Upper lobe of left lung (tissue), 6 donors: ENCODE measurements around the gene ORM2. TPM values are rescaled to one million over a fixed set of nuclear protein-coding genes. Genes with fewer than 3 reads are reported as not detected.

ENCODE experiments used
- ATAC-seq, 2 donors: fragments of 200-7000 bp; cut with Tn5 transposase; one replicate each; pipeline ENCODE4 v1.9.1; 2022; ENCODE audit warnings: mild to moderate bottlenecking in 2 of 2, moderate library complexity in 2 of 2; ENCODE audit not compliant: low FRiP score in 2 of 2
- DNase-seq, 2 donors: peaks; one replicate each; pipeline ENCODE4 v3.0.0-alpha.2; 2019 to 2020
- H3K27ac ChIP-seq, 4 donors: fragments of 200-600 bp; sonication (generic); one replicate each; pipeline ENCODE4 v1.5.1; 2016 to 2019
- H3K27me3 ChIP-seq, 4 donors: fragments of 200-600 bp; sonication (generic); one replicate each; pipeline ENCODE4 v1.5.1; 2017 to 2019
- H3K36me3 ChIP-seq, 4 donors: fragments of 200-600 bp; sonication (generic); one replicate each; pipeline ENCODE4 v1.5.1; 2016 to 2019
- H3K4me1 ChIP-seq, 4 donors: fragments of 200-600 bp; sonication (generic); one replicate each; pipeline ENCODE4 v1.5.1; 2018 to 2019
- H3K4me3 ChIP-seq, 4 donors: fragments of 200-600 bp; sonication (generic); one replicate each; pipeline ENCODE4 v1.5.1; 2017 to 2019; ENCODE audit warnings: mild to moderate bottlenecking in 2 of 4, moderate library complexity in 1 of 4
- H3K9me3 ChIP-seq, 4 donors: fragments of 200-600 bp; sonication (generic); one replicate each; pipeline ENCODE4 v1.5.1; 2018 to 2019
- CTCF ChIP-seq, 6 experiments: fragments of 450-650 bp in 4 of 6; fragments of 200-600 bp in 2 of 6; sonication (generic) in 2 of 6; IDR thresholded peaks; one replicate each; pipeline ENCODE4 v1.5.1; 2016 to 2019; ENCODE audit warnings: antibody characterized with exemption in 6 of 6
- EP300 ChIP-seq, 4 donors: sonication (generic); formaldehyde crosslinking; IDR thresholded peaks; one replicate each; pipeline ENCODE4 v1.5.1; 2017; ENCODE audit warnings: antibody characterized with exemption in 4 of 4, control low read depth in 2 of 4
- POLR2A ChIP-seq, 4 donors: fragments of 450-650 bp; IDR thresholded peaks; one replicate each; pipeline ENCODE4 v1.5.1; 2016 to 2017; ENCODE audit warnings: antibody characterized with exemption in 4 of 4, mild to moderate bottlenecking in 2 of 4
- POLR2AphosphoS5 ChIP-seq, 2 donors: sonication (generic); formaldehyde crosslinking; IDR thresholded peaks; one replicate each; pipeline ENCODE4 v1.5.1; 2017; ENCODE audit warnings: antibody characterized with exemption in 2 of 2
- WGBS, 2 donors: methylation state at CpG; one replicate each; pipeline ENCODE4 v1.1.5; 2017 to 2018; 5-methylcytosine and 5-hydroxymethylcytosine counted together
- total RNA-seq, 6 donors: library from RNA; depleted of rRNA in 4 of 6; stranded (reverse); fragments of >200 nt in 4 of 6; gene quantifications; one replicate each; pipeline versions ENCODE4 v1.1.0 to v1.2.1, GENCODE V29; 2016 to 2021
- donor health status: DM: no; HTN: no; CAD: no; lungs with moderate emphysema.
- donor health status: DM: no; HTN: yes; CAD: no; lungs with severe emphysema.

The ORM2 gene
- total RNA-seq, 6 donors from 2014 or later = 2.2 to 5.5 (median 4.0) TPM; not detected in 2

- WGBS, 2 donors = 72 to 83% methylated on average over 5 to 6 of the region's 6 CpGs
- H3K4me1 ChIP-seq = peaks cover 57 to 77% (median 65%) of the 10 kb centered on the region in 4 donors
- peak overlapping the region; percentile 78 to 88 (median 86) for H3K27ac ChIP-seq
- peaks cover 7 to 66% (median 25%) of the 10 kb centered on the region in 4 donors for H3K36me3 ChIP-seq
- H3K27me3 ChIP-seq = no peaks in the 10 kb centered on the region
- H3K9me3 ChIP-seq = no peaks in the 10 kb centered on the region
- H3K4me3 ChIP-seq = no peak overlapping the region
- TF ChIP-seq POLR2AphosphoS5 (IDR thresholded peaks at IDR 0.05) = no peak
- TF ChIP-seq POLR2A (IDR thresholded peaks at IDR 0.05) = no peak
- no peak for TF ChIP-seq CTCF (IDR thresholded peaks at IDR 0.05)
- no peak for TF ChIP-seq EP300 (IDR thresholded peaks at IDR 0.05)
- no peak for DNase-seq
- ATAC-seq = no peak
These were observed 40.7 kb downstream of the ORM2 start for GRCh38 chr9:114370251-114370967.

GRCh38 chr9:114370968-114371320 lies 41.3 kb downstream of the ORM2 start:
- DNase-seq = no peak
- Histone ChIP-seq H3K27ac (peak overlapping the region; percentile 78 to 88 (median 86)), H3K36me3 (peaks cover 7 to 67% (median 25%) of the 10 kb centered on the region in 4 donors), H3K27me3 (no peaks in the 10 kb centered on the region), H3K4me3 (no peak overlapping the region), H3K9me3 (no peaks in the 10 kb centered on the region), H3K4me1 (peaks cover 53 to 72% (median 60%) of the 10 kb centered on the region in 4 donors)
- TF ChIP-seq EP300 (IDR thresholded peaks at IDR 0.05) (no peak), POLR2A (IDR thresholded peaks at IDR 0.05) (no peak), POLR2AphosphoS5 (IDR thresholded peaks at IDR 0.05) (no peak), CTCF (IDR thresholded peaks at IDR 0.05) (no peak)
- ATAC-seq = no peak
- WGBS, 2 donors = 67 to 73% methylated on average over 1 to 4 of the region's 4 CpGs

- Histone ChIP-seq H3K36me3 (peaks cover 9 to 70% (median 28%) of the 10 kb centered on the region in 4 donors), H3K4me3 (no peak overlapping the region), H3K27me3 (no peaks in the 10 kb centered on the region), H3K9me3 (no peaks in the 10 kb centered on the region), H3K27ac (peak overlapping the region; percentile 78 to 88 (median 86)), H3K4me1 (peaks cover 48 to 67% (median 56%) of the 10 kb centered on the region in 4 donors)
- TF ChIP-seq EP300 (IDR thresholded peaks at IDR 0.05) = no peak
- ATAC-seq (no peak), DNase-seq (no peak)
- 60% methylated on average over 7 of the region's 7 CpGs; no CpG with 5 or more reads in 1 of the 2 donors for WGBS, 2 donors
These were observed 41.8 kb downstream of the ORM2 start for GRCh38 chr9:114371343-114371944.

GRCh38 chr9:114371973-114372917 lies 42.6 kb downstream of the ORM2 start:
- Histone ChIP-seq H3K27ac (peak overlapping the region; percentile 78 to 88 (median 86)), H3K27me3 (no peaks in the 10 kb centered on the region), H3K4me3 (peak overlapping the region in 1 of 4 donors; percentile 17), H3K4me1 (peaks cover 41 to 64% (median 48%) of the 10 kb centered on the region in 4 donors), H3K36me3 (peaks cover 17 to 73% (median 35%) of the 10 kb centered on the region in 4 donors), H3K9me3 (no peaks in the 10 kb centered on the region)
- DNase-seq = peak in 1 of 2 donors; percentile 82
- peak; percentile 47 to 65 for ATAC-seq
- TF ChIP-seq POLR2AphosphoS5 (IDR thresholded peaks at IDR 0.05) (peak in 1 of 2 donors; percentile 61), POLR2A (IDR thresholded peaks at IDR 0.05) (no peak)
- whole genome bisulfite sequencing, 2 donors = 15 to 19% methylated on average over 6 to 14 of the region's 14 CpGs

- H3K4me3 ChIP-seq = no peak overlapping the region
- H3K4me1 ChIP-seq = peaks cover 34 to 58% (median 41%) of the 10 kb centered on the region in 4 donors
- no peaks in the 10 kb centered on the region for H3K27me3 ChIP-seq
- peak in 1 of 2 donors; percentile 90 for DNase-seq
- H3K36me3 ChIP-seq = peaks cover 14 to 73% (median 30%) of the 10 kb centered on the region in 4 donors
- ATAC-seq = peak; percentile 79 to 86
- peak; percentile 69 to 77 for TF ChIP-seq POLR2AphosphoS5 (IDR thresholded peaks at IDR 0.05)
- peak in 1 of 4 donors; percentile 23 for TF ChIP-seq POLR2A (IDR thresholded peaks at IDR 0.05)
- TF ChIP-seq CTCF (IDR thresholded peaks at IDR 0.05) = no peak
- peak in 1 of 4 donors; percentile 6 for TF ChIP-seq EP300 (IDR thresholded peaks at IDR 0.05)
- no peaks in the 10 kb centered on the region for H3K9me3 ChIP-seq
- H3K27ac ChIP-seq = peak overlapping the region; percentile 78 to 88 (median 86)
- 25 to 37% methylated on average over 7 to 9 of the region's 9 CpGs for WGBS, 2 donors
These were observed 43.3 kb downstream of the ORM2 start for GRCh38 chr9:114372921-114373448.
